HEK293 (cell line): ENCODE results near the gene HEATR9.

Source experiments
- HOXA7 ChIP-seq: sonication (generic); formaldehyde crosslinking; IDR thresholded peaks from 2 replicates; pipeline ENCODE4 v1.8.1; 2022; ENCODE audit warnings: missing genetic modification reagents, borderline replicate concordance
- KLF1 ChIP-seq: fragments of 450-650 bp; formaldehyde crosslinking; IDR thresholded peaks from 2 replicates; pipeline ENCODE4 v1.5.1; 2016; ENCODE audit warnings: missing biosample characterization, missing genetic modification characterization
- ZBTB20 ChIP-seq: fragments of 450-650 bp; formaldehyde crosslinking; IDR thresholded peaks from 2 replicates; pipeline ENCODE4 v1.5.1; 2016; ENCODE audit warnings: missing biosample characterization, missing genetic modification characterization
- ZNF121 ChIP-seq: fragments of 450-650 bp; formaldehyde crosslinking; IDR thresholded peaks from 2 replicates; pipeline ENCODE4 v1.5.1; 2016; ENCODE audit warnings: missing biosample characterization, missing genetic modification characterization
- ZNF184 ChIP-seq: fragments of 450-650 bp; IDR thresholded peaks from 2 replicates; pipeline ENCODE4 v1.5.1; 2018; ENCODE audit warnings: missing biosample characterization, mild to moderate bottlenecking, missing genetic modification characterization
- ZNF660 ChIP-seq: fragments of 450-650 bp; IDR thresholded peaks from 2 replicates; pipeline ENCODE4 v1.5.1; 2018; ENCODE audit warnings: missing biosample characterization, mild to moderate bottlenecking, missing genetic modification characterization
- TF ChIP-seq, protein P1 (sequence below): fragments of 450-650 bp; formaldehyde crosslinking; IDR thresholded peaks from 2 replicates; pipeline ENCODE4 v1.5.1; 2016; ENCODE audit warnings: missing biosample characterization, missing genetic modification characterization
- TF ChIP-seq, protein P2 (sequence below): fragments of 450-650 bp; formaldehyde crosslinking; IDR thresholded peaks from 2 replicates; pipeline ENCODE4 v1.5.1; 2016; ENCODE audit warnings: missing biosample characterization, missing genetic modification characterization

DNA sequence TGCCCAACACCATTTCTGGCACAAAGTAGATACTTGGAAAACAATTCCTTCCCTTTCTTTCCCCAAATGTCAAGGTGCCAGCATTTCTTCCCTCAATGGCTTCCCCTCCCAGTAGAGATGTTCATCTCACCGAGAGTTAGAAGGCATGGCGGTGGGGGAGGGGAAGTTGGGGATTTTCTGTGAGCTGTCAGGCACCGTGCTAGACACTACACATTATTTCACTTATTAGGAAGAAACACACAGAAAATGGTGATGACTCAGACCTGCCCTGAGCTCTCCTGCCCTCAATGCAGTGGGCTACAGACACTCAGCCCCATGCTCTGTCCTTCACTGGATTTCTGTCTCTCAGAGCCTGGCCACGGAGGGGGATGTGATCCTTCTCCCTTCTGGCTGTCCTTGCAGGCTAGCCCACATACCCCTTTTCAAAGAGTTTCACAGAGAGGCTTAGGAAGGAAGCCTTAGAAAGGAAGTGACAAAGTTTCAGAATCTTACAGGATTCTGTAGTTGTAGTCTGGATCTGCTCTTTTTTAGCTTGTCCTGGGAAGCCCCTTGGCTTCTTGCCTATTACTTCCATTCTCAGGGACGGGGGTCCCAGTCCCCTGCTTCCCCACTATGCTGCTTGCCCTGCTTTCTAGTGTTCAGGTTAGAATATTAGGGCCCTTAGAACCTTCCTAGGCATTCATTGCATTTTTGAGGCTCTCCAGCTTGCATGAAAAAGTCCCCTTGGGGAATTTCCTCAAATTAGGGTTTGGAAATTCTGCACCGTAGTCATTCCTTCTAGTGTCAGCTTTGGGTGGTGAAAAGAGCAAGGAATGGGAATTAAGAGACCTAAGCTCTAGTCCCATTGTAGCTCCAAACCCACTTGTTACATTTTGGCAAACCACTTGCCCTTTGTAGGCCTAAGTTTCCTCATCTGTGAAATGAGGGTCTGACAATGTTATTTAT lies 23.7 kb upstream of the HEATR9 start:
- TF ChIP-seq ZNF184 (tag by site-specific recombination) = no peak
- TF ChIP-seq HOXA7 (CRISPR knock-in tag) = no peak
- TF ChIP-seq, protein P1, sequence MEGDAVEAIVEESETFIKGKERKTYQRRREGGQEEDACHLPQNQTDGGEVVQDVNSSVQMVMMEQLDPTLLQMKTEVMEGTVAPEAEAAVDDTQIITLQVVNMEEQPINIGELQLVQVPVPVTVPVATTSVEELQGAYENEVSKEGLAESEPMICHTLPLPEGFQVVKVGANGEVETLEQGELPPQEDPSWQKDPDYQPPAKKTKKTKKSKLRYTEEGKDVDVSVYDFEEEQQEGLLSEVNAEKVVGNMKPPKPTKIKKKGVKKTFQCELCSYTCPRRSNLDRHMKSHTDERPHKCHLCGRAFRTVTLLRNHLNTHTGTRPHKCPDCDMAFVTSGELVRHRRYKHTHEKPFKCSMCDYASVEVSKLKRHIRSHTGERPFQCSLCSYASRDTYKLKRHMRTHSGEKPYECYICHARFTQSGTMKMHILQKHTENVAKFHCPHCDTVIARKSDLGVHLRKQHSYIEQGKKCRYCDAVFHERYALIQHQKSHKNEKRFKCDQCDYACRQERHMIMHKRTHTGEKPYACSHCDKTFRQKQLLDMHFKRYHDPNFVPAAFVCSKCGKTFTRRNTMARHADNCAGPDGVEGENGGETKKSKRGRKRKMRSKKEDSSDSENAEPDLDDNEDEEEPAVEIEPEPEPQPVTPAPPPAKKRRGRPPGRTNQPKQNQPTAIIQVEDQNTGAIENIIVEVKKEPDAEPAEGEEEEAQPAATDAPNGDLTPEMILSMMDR (tag by site-specific recombination) = no peak
- no peak for TF ChIP-seq ZNF660
- no peak for TF ChIP-seq ZNF121 (tag by site-specific recombination)
- no peak for TF ChIP-seq KLF1 (tag by site-specific recombination)
- TF ChIP-seq ZBTB20 = no peak
- TF ChIP-seq, protein P2, sequence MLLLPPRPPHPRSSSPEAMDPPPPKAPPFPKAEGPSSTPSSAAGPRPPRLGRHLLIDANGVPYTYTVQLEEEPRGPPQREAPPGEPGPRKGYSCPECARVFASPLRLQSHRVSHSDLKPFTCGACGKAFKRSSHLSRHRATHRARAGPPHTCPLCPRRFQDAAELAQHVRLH (tag by site-specific recombination) = no peak
